NCI-H2107 (cell line): Measurements from ENCODE around the gene ZNF764.

Experiments
- DNase-seq: peaks from one replicate; lab custom pipeline; 2025; lab: John Stamatoyannopoulos, UW

ZNF764 gene

GRCh38 chr16:30570636-30571444 lies 12.7 kb upstream of the ZNF764 start:
- no peak for DNase-seq

GRCh38 chr16:30569746-30570635 lies 11.8 kb upstream of the ZNF764 start:
- no peak for DNase-seq

DNA sequence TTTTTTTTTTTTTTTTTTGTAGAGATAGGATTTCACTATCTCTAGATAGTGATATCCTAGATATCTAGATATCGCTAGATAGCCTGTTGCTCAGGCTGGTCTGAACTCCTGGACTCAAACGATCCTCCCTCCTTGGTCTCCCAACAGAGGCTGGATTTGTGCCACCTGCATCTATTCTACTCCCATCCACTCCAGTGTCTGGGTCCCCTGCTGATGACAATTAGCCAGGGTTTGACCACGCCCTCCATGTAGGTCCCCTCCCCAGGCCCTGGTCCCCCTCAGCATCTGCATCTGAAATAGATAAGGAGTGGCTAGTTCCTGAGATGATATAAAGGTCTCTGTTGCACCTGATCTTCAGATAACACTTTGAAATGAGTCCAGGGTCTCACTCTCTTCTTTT lies 11.1 kb upstream of the ZNF764 start:
- DNase-seq = no peak

DNA sequence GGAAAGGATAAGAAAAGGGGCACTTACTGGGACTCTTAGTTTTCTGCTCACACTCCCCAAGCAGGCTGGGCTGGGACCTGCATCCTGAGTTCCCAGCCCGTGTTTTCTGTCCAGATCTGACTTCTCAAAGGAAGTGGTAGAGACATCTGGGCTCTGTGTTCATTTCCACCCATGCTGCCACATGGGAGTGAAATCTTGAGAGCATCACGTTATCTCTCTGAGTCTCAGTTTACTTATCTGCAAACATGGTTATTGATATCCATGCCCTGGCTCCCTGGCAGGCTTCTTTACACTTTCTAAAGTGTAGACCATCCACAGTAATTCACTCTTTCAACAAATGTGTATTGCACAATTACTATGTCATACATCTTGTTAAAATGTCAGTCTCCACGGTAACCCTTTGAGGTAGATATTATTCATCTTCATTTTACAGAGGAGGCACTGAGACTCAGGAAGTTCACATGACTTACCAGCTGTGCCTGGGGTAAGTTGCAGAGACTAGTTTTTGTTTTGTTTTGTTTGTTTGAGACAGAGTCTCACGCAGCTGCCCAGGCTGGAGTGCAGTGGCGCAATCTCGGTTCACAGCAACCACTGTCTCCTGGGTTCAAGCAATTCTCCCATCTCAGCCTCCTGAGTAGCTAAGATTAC lies 9.9 kb upstream of the ZNF764 start:
- no peak for DNase-seq

- no peak for DNase-seq
These were observed 9.2 kb upstream of the ZNF764 start for GRCh38 chr16:30567160-30567990.

GRCh38 chr16:30566531-30566930 lies 8.4 kb upstream of the ZNF764 start:
- DNase-seq = no peak

GRCh38 chr16:30565984-30566383 lies 7.8 kb upstream of the ZNF764 start:
- no peak for DNase-seq

GRCh38 chr16:30565526-30565925 lies 7.4 kb upstream of the ZNF764 start:
- DNase-seq = no peak

GRCh38 chr16:30562021-30562420 lies 3.8 kb upstream of the ZNF764 start:
- no peak for DNase-seq

DNA sequence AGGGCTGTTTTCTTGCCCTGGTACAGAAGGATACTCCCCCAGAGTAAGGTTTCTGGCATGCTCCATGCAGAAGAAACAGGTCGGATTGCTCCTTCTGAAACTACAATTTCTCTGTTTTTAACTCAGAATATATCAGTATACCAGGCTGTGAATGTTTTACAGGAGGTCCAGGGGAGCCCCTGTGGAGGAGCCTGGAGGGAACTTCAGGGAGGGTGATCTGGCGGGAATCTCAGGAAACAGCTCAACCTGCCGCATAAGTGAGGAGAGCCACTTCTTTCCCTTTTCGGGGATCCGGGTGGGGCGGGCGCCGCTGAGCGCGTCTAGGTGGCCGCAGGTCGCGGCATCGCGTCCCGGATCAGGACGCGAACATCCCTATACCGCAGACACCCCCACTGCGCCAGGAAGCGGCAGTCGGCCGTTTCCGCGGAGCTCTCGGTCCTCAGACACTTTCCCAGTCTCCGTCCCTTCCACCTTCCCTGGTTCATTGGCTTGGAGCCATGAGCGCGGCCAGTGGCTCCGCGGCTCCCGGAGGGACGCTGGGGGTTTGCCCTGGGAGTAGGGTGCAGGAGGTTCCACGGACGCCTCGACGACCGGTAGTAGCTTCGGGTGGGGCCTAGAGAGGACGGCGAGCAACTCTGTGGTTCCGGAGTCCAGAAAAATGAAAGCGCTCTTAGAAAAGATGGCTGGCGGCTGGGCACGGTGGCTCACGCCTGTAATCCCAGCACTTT lies 3.1 kb upstream of the ZNF764 start:
- DNase-seq = no peak

- DNase-seq = no peak
These were observed 1.5 kb upstream of the ZNF764 start for GRCh38 chr16:30559690-30560089.

- DNase-seq = no peak
These were observed 709 bp upstream of the ZNF764 start for GRCh38 chr16:30558789-30559377.

- no peak for DNase-seq
These were observed 542 bp downstream of the ZNF764 start for GRCh38 chr16:30557707-30557956.

DNA sequence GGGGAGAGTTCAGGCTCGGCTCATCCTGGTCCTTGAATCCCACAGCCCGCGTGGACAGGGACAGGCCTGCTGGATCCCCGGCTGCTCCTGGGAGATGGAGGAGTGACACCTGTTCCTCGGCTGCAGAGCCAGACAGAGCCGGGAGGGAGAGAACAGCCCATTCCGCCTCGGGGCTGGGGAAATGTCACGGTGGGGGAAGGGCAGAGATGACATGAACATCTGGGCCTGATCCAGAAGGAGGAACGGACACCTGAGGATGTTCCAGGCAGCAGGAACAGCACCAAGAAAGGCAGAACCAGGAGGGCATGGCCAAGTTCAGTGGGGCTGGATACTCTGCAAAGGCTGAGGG lies 2.1 kb downstream of the ZNF764 start:
- no peak for DNase-seq

DNA sequence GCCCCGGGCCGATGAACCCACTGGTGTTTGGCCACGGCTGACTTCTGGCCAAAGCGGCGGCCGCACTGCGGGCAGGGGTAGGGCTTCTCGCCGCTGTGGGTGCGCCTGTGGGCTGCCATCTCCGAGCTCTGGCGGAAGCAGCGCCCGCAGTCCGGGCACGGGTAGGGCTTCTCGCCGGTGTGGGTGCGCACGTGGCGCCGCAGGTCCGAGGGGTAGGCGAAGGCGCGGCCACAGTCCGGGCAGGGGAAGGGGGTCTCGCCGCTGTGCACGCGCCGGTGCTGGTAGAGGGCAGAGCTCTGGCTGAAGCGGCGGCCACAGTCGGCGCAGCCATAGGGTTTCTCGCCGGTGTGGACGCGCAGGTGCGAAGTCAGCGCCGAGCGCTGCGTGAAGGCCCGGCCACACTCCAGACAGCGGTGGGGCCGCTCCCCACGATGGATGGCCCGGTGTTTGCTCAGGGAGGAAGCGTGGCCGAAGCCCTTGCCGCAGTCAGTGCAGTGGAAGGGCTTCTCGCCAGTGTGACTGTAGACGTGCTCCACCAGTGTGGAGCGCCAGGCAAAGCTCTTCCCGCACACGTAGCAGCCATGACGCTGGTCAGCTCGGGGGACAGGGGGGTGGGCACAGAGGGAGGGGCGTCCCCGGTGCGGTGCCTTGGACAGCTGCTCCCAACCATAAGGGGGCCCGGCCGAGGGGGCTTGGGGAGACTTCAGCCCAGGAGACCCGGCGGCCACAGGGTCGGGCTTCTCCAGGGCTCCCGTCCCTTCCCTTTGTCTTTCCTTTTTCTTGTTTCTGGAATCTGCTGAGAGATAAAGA lies 2.7 kb downstream of the ZNF764 start:
- DNase-seq = no peak

GRCh38 chr16:30554557-30555314 lies 3.4 kb downstream of the ZNF764 start:
- no peak for DNase-seq

GRCh38 chr16:30553393-30553899 lies 4.7 kb downstream of the ZNF764 start:
- DNase-seq = no peak

DNA sequence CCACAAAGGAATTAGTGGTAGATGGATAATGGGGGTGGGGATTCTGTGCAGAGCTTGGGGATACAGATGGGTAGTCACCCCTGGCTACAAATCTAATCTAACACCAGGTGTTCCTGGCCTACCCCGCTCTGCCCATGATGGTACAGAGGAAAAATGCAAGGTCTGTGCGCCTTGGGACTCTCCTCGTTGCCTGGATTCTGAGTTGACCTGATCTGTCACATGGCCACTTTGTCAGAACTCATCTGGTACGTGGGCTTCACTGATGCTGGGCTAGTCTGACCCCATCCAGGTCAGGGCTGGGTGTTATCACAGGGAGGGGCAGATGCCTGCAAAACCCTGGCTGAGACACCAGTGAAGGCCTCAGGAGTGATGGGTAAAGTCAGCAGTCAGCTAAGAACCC lies 5.2 kb downstream of the ZNF764 start:
- DNase-seq = no peak

- no peak for DNase-seq
These were observed 6.4 kb downstream of the ZNF764 start for GRCh38 chr16:30551781-30552180.
